Stimulated activated CD4-positive, alpha-beta T cell treated with anti-CD3 and anti-CD28 coated beads, TNF-alpha, amount 100 ng/mL, for 1 hour (primary cell): ENCODE results near the gene PLXDC2.

Source experiments
- DNase-seq, 3 donors: peaks; one replicate each; pipeline ENCODE4 v3.0.0-alpha.2; 2020; ENCODE audit warnings: low read depth in 3 of 3, low spot score in 1 of 3

The PLXDC2 gene

GRCh38 chr10:19908991-19909696, 92.9 kb downstream of the PLXDC2 start:
- no peak for DNase-seq

GRCh38 chr10:19911886-19912285, 95.7 kb downstream of the PLXDC2 start:
- DNase-seq, result no peak

GRCh38 chr10:19913987-19914386, 97.8 kb downstream of the PLXDC2 start:
- no peak for DNase-seq

GRCh38 chr10:19915125-19915524, 98.9 kb downstream of the PLXDC2 start:
- DNase-seq, result no peak

GRCh38 chr10:19915816-19916215, 99.6 kb downstream of the PLXDC2 start:
- no peak for DNase-seq

GRCh38 chr10:19917751-19918478, 101.7 kb downstream of the PLXDC2 start:
- no peak for DNase-seq

GRCh38 chr10:19918794-19919193, 102.6 kb downstream of the PLXDC2 start:
- no peak for DNase-seq

GRCh38 chr10:19919671-19920070, 103.4 kb downstream of the PLXDC2 start:
- DNase-seq, result no peak

- no peak for DNase-seq
Measured at GRCh38 chr10:19920075-19920726, 104.0 kb downstream of the PLXDC2 start.

- DNase-seq, result no peak
Measured at GRCh38 chr10:19921300-19922140, 105.3 kb downstream of the PLXDC2 start.

- no peak for DNase-seq
Measured at GRCh38 chr10:19922236-19922963, 106.2 kb downstream of the PLXDC2 start.

GRCh38 chr10:19925064-19925463, 108.8 kb downstream of the PLXDC2 start:
- DNase-seq, result no peak

- no peak for DNase-seq
Measured at GRCh38 chr10:19928936-19929335, 112.7 kb downstream of the PLXDC2 start.

- no peak for DNase-seq
Measured at GRCh38 chr10:19929506-19930140, 113.4 kb downstream of the PLXDC2 start.

GRCh38 chr10:19930936-19931893, 115.0 kb downstream of the PLXDC2 start:
- DNase-seq, result no peak

GRCh38 chr10:19931894-19932590, 115.8 kb downstream of the PLXDC2 start:
- DNase-seq, result no peak

GRCh38 chr10:19932806-19933371, 116.7 kb downstream of the PLXDC2 start:
- no peak for DNase-seq

- DNase-seq, result no peak
Measured at GRCh38 chr10:19933772-19934171, 117.5 kb downstream of the PLXDC2 start.
